Measurements from ENCODE around the gene MYOZ1.
A peak's percentile ranks its signal among the peaks of the same experiment; 100 is the strongest.
"Not testable (repeated sequence)": the region's sequence is repeated elsewhere in the genome, so short reads cannot be mapped to it uniquely, and the experiment has no call there.

Gene MYOZ1, protein sequence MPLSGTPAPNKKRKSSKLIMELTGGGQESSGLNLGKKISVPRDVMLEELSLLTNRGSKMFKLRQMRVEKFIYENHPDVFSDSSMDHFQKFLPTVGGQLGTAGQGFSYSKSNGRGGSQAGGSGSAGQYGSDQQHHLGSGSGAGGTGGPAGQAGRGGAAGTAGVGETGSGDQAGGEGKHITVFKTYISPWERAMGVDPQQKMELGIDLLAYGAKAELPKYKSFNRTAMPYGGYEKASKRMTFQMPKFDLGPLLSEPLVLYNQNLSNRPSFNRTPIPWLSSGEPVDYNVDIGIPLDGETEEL

DNA sequence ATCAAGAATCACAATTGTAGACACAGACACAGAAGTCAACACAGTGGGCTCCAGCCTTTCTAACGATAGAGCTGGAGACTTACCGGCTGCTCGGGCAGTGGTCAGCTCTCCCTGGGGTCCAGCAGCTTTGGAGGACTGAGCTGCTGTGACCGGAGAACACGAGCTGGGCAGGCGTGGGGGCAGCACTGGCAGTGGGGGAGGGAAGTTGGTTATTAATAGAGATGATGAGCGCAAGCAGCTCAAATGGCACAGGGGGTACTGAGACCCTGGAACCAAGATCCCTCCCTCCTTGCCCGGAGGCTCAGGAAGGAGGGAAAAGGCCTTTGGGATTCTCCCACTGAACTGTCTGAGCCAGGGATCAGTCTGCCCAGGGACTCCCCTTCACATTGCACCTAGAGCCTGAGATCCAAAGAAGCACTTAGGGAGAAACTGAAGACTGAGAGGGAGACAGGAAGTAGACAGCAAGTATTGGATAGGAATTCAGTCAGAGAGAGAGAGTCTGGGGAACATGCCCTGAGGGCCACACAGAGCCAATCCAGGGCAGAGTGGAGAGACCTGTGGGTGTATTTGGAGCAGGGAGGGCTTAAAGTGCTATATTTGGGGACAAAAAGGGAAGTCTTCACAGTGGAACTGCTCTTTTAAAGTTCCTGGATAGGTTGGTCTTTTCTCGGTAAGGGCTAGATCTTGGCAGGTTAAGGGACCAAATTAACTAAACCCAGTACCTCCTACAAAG, at the start of gene MYOZ1:
TSS of gene MYOZ1 (minus strand) at position 147 of the 733 bp plus-strand sequence. CDS start 1,457 bp downstream, outside the sequence.
- H3K9me3 Mint-ChIP-seq, result no peaks in the 10 kb centered on the region
- no peaks in the 10 kb centered on the region for H3K36me3 Mint-ChIP-seq (ENCODE audit: low read depth)
- peaks cover 6% of the 10 kb centered on the region for H3K27me3 Mint-ChIP-seq
- H3K4me3 Mint-ChIP-seq, result no peak within 1 kb of the TSS
- peak within 1 kb of the TSS; percentile 14 for H3K27ac Mint-ChIP-seq
- intact Hi-C loops (cut with micrococcal nuclease), result no loop called here
- H3K4me1 Mint-ChIP-seq (ENCODE audit: low read depth), result peaks cover 29% of the 10 kb centered on the region

DNA sequence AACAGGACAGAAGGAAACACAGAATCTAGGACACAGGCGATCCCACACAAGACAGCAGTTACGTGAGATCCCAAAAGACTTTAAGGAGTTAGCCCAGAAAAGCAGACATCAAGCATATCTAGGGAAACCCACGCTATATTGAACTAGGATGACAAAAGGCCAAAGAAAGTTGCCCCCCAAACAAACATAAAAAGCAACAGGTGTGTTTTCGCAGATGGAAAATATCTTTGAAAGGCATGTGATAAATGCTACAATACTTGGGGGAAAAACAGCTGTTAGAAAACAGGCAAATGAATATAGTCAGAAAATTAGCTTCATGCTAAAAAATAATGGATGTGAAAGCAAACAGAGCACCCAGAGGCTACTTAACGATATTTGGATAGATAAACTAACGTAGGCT, 49.5 kb upstream of the MYOZ1 start:
- not testable (repeated sequence) for H3K27ac Mint-ChIP-seq, H3K27me3 Mint-ChIP-seq

DNA sequence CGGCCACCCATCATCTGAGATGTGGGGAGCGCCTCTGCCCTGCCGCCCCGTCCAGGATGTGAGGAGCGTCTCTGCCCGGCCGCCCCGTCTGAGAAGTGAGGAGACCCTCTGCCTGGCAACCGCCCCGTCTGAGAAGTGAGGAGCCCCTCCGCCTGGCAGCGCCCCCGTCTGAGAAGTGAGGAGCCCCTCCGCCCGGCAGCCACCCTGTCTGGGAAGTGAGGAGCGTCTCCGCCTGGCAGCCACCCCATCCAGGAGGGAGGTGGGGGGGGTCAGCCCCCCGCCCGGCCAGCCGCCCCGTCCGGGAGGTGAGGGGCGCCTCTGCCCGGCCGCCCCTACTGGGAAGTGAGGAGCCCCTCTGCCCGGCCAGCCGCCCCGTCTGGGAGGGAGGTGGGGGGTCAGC, 48.3 kb upstream of the MYOZ1 start:
- H3K4me1 Mint-ChIP-seq (ENCODE audit: low read depth); H3K4me3 Mint-ChIP-seq; H3K27me3 Mint-ChIP-seq; intact Hi-C loops (cut with micrococcal nuclease); H3K27ac Mint-ChIP-seq; H3K9me3 Mint-ChIP-seq: not testable (repeated sequence)
- peaks cover 43% of the 10 kb centered on the region for H3K36me3 Mint-ChIP-seq (ENCODE audit: low read depth)

More for the DNA sequence above, 49.5 kb upstream of the MYOZ1 start:
- H3K4me3 Mint-ChIP-seq; intact Hi-C loops (cut with micrococcal nuclease); H3K9me3 Mint-ChIP-seq; H3K4me1 Mint-ChIP-seq (ENCODE audit: low read depth): not testable (repeated sequence)
- peaks cover 37% of the 10 kb centered on the region for H3K36me3 Mint-ChIP-seq (ENCODE audit: low read depth)

DNA sequence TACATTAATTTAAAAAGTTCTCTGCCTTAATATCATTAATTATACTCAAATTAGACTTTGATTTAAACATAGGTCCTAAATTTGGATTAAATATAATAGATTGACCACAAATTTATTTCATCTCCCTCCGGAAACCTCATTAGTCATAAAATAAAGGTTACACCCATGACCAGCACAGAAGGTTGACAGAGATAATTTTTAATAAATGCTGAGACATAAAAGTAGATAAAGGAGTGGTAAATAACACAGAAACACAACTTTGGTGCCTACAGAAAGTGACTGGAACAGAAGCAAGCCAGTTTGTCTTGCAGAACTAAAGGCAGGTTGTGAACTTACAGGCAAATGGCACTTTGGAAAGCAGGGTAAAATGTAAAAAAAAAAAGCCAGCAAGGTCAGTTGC, 46.4 kb upstream of the MYOZ1 start:
- H3K27me3 Mint-ChIP-seq; intact Hi-C loops (cut with micrococcal nuclease); H3K4me3 Mint-ChIP-seq; H3K4me1 Mint-ChIP-seq (ENCODE audit: low read depth); H3K27ac Mint-ChIP-seq; H3K9me3 Mint-ChIP-seq: not testable (repeated sequence)
- peaks cover 34% of the 10 kb centered on the region for H3K36me3 Mint-ChIP-seq (ENCODE audit: low read depth)

DNA sequence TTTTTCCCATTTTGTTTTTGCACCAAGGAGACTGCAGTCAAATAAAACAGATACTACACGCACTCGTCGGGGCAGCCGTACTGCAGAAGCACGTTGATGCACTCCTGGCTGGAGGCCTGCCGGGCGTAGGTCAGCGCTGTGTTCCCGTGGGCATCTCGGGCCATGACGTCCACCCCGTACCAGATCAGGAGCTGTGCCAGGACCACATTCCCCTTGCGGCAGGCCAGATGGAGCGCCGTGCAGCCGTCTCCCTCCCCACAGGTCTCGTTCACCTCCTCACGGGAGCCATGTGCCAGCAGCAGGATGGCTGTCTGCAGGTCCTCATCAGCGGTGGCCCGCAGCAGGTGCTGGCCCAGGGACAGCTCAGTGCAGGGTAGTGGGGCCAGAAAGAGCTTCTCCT, 33.3 kb upstream of the MYOZ1 start:
- H3K4me1 Mint-ChIP-seq (ENCODE audit: low read depth); H3K9me3 Mint-ChIP-seq; H3K27ac Mint-ChIP-seq; H3K27me3 Mint-ChIP-seq; H3K4me3 Mint-ChIP-seq; intact Hi-C loops (cut with micrococcal nuclease): not testable (repeated sequence)
- peaks cover 15% of the 10 kb centered on the region for H3K36me3 Mint-ChIP-seq (ENCODE audit: low read depth)

DNA sequence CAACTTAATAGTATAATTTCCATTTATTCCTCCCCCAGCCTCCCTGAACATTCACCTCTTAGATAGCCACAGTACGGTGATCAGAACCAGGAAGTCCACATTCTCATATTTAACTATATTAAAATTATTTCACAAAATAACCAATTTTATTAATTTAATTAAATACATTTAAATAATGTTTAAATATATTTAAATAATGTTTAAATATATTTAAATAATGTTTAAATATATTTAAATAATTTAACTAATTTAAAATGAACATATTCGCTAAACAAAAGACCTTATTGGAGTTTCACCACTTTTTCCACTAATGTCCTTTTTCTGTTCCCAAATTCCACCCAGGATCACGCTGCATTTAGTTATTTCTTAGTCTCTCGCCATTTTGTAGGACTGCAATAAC, 27.1 kb upstream of the MYOZ1 start:
- H3K36me3 Mint-ChIP-seq (ENCODE audit: low read depth), result peaks cover 15% of the 10 kb centered on the region
- H3K27ac Mint-ChIP-seq; intact Hi-C loops (cut with micrococcal nuclease); H3K4me1 Mint-ChIP-seq (ENCODE audit: low read depth); H3K9me3 Mint-ChIP-seq; H3K27me3 Mint-ChIP-seq; H3K4me3 Mint-ChIP-seq: not testable (repeated sequence)

DNA sequence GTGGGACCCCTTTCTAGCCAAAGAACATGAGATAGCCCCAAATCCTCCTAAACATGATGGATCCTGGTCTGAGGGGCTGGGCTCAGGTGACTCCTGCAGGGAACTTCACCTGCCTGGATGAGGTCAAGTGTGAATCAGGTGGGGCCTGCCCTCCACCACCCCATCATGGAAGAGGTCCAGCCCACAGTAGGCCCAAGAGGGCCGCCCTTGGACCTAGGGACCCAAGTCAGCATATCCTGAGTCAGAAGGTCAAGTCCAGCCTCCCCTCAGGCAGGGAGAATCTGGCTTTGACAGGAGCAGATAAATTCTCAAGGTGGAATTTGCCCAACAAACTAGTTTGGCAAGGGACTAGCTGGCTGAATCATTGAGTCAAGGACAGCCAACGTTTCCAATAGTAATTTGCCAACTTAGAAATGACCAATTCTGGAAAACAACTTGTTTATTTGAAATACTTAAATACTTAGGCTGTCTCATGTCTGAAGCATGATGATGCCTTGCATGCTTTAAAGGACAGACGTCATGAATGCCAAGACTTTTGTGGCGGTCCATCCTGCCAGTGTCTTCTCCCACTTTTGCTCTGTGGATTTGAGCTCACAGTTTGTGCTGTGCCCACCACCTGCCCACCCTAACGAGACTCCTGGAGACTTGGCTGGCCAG, 25.0 kb upstream of the MYOZ1 start:
- H3K9me3 Mint-ChIP-seq; intact Hi-C loops (cut with micrococcal nuclease); H3K27me3 Mint-ChIP-seq; H3K36me3 Mint-ChIP-seq (ENCODE audit: low read depth); H3K27ac Mint-ChIP-seq; H3K4me3 Mint-ChIP-seq; H3K4me1 Mint-ChIP-seq (ENCODE audit: low read depth): not testable (repeated sequence)

DNA sequence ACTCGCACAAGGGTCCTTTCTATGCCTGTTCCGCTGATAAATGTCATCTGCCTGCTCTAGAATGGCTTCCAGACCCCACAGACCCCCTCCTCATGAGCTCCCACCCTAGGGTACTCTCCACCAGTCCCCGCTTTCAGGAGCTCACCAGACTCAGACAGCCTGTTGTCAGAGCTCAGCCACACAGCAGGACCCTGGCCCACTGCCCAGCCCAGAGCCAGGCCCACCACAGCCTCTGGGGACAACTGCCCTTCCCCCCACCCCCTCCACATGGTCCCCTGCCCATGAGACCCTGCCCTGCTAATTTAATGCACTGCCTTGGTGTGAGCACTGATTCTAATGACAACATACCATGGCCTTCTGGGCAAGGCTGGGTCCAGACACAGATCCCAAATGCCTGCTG, 24.3 kb upstream of the MYOZ1 start:
- intact Hi-C loops (cut with micrococcal nuclease); H3K9me3 Mint-ChIP-seq; H3K4me1 Mint-ChIP-seq (ENCODE audit: low read depth): not testable (repeated sequence)

DNA sequence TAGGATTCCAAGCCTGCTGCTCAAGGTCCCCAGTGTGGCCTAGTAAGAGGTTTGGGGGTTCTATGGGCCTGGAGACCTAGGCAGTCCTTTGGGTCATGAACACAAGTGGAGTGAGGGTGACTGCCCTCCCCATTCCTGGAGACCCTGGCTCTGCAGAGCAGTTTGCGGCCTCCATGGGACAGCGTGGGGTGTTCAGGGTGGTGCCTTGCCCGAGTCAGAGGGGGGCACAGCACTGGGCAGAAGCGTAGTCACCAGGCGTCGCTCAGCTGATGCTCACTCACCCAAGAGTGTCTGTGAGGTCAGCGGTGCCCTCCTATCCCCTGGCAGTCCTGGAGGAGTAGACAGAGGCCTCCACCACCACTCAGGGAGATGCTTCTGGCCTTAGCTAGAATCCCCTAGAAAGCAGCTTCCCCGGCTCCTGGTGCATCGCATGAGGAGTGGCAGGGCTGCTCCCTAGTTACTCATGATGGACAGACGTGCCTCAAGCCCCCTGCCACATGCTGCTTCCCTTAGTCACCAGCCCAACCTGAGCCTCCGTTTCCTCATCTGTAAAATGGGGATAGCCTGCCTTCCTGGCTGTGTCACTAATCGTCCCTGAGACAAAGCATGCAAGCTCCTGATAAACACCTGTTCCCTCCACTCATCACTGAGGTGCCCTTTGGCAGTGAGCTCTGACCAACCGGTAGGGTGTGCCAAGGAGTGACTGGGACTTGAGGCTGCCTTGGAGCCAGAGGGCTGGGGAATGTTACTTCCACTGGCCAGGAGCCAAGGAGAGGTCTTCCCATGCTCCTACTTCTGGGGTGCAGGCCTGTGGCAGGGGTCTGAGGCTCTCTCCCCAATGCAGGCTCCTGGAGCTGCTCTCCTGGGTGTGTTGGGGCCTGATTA, 23.1 kb upstream of the MYOZ1 start:
- H3K27ac Mint-ChIP-seq; H3K27me3 Mint-ChIP-seq; H3K4me1 Mint-ChIP-seq (ENCODE audit: low read depth); H3K9me3 Mint-ChIP-seq; H3K36me3 Mint-ChIP-seq (ENCODE audit: low read depth); intact Hi-C loops (cut with micrococcal nuclease); H3K4me3 Mint-ChIP-seq: not testable (repeated sequence)

More for the DNA sequence above, 24.3 kb upstream of the MYOZ1 start:
- H3K27ac Mint-ChIP-seq; H3K27me3 Mint-ChIP-seq; H3K4me3 Mint-ChIP-seq; H3K36me3 Mint-ChIP-seq (ENCODE audit: low read depth): not testable (repeated sequence)

DNA sequence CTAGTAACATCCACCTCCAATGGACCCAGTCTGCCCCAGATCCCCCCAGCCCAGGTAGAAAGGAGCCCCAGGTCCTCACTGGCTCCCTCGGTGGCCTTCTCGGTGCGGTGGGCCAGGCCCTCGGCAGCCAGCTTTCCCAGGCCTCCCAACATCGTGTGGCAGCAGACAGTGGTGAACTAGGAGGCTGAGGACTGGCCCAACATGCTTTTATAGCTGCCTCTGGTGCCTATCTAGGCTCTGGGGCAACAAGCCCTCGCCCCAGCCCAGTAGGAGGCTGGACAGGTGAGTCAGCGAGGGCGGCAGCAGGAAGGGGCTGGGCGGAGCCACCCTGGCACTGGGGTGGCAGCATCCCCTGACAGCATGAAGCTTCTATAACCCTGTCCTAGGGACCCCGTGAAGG, 22.3 kb upstream of the MYOZ1 start:
- H3K4me3 Mint-ChIP-seq, result not testable (repeated sequence)

DNA sequence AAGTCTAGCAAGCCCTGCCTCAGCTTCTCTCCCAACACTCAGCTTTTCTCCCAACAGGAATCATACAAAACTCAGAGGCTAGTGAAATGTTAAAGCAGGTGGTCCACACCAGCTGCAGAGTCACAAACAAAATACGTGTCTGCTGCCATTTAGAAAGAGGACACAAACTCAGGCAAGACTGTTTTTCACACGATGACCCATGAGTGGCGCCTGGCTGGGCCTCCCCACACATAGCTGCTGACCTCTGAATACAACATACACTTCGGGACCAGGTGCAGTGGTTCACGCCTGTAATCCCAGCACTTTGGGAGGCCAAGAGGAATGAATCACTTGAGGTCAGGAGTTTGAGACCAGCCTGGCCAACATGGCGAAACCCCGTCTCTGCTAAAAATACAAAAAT, 21.4 kb upstream of the MYOZ1 start:
- H3K9me3 Mint-ChIP-seq; H3K4me3 Mint-ChIP-seq; H3K36me3 Mint-ChIP-seq (ENCODE audit: low read depth); intact Hi-C loops (cut with micrococcal nuclease); H3K27me3 Mint-ChIP-seq; H3K27ac Mint-ChIP-seq; H3K4me1 Mint-ChIP-seq (ENCODE audit: low read depth): not testable (repeated sequence)

More for the DNA sequence above, 22.3 kb upstream of the MYOZ1 start:
- H3K9me3 Mint-ChIP-seq; H3K27ac Mint-ChIP-seq; H3K4me1 Mint-ChIP-seq (ENCODE audit: low read depth); intact Hi-C loops (cut with micrococcal nuclease); H3K27me3 Mint-ChIP-seq; H3K36me3 Mint-ChIP-seq (ENCODE audit: low read depth): not testable (repeated sequence)

DNA sequence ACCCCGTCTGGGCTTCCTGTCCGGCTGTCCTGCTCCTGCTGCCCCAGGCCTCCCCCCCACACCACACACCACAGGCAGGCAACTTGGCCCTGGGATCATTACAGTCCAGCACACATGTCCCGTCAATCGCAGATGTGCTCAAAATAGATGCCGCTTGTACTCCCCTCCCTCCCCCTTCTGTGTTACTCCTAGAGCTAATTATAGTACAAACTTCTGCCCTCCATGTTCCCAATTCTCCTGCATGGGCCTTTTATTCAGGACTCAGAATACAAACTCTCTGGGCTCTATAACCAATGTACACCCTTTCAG, 14.7 kb upstream of the MYOZ1 start, which contains the start of gene SYNPO2L:
TSS of gene SYNPO2L (minus strand) at position 40 of the 309 bp plus-strand sequence. CDS start 107 bp downstream, outside the sequence.
- Mint-ChIP-seq H3K4me3 (no peak within 1 kb of the TSS), H3K4me1 (ENCODE audit: low read depth) (peaks cover 12% of the 10 kb centered on the region), H3K36me3 (ENCODE audit: low read depth) (no peaks in the 10 kb centered on the region), H3K27me3 (peaks cover 6% of the 10 kb centered on the region), H3K27ac (peak within 1 kb of the TSS; percentile 45), H3K9me3 (no peaks in the 10 kb centered on the region)
- intact Hi-C loops (cut with micrococcal nuclease), result no loop called here

DNA sequence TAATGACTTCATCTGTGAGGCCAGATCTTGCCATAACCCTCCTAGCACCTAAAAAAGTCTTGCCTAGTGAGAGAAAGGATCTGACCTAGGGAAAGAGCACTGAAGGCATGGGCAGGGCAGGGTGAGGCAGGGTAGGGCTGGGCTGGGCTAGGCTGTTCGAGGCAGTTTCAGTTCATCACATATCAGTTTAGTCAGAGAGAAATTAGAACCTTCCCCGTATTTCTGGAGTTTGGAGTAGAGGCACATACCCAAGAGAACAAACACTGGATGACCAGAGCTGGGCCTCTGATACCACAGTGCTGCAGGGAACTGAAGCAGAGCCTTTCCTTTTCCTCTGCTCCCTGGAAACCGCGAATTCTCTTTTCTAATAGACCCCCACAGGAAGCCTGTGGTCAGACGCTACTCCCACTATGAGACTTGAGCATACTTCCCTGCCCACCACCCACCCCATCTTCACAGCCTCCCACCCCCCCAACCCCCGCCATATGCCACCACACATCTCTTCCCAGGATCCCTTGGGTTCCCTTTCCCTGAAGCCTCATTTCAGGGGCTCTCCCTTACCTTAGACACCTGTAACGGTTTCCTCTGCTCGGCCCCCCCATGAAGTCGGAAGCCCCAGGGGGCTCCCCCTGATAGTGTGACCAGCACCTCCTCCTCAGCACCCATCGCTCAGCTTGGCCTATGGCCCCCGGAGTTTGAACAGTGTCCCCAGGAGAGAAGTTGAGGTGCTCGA, 14.1 kb upstream of the MYOZ1 start:
- Mint-ChIP-seq H3K27me3 (peaks cover 6% of the 10 kb centered on the region), H3K36me3 (ENCODE audit: low read depth) (no peaks in the 10 kb centered on the region), H3K27ac (peak overlapping the region; percentile 45), H3K4me3 (no peak overlapping the region), H3K4me1 (ENCODE audit: low read depth) (peaks cover 17% of the 10 kb centered on the region), H3K9me3 (no peaks in the 10 kb centered on the region)
- intact Hi-C loops (cut with micrococcal nuclease), result no loop called here
